ENCODE results near the gene MCM5.
"Not testable (repeated sequence)": the region's sequence is repeated elsewhere in the genome, so short reads cannot be mapped to it uniquely, and the experiment has no call there.

- not testable (repeated sequence) for TF ChIP-seq CTCF (conservative IDR thresholded peaks at IDR 0.05; ENCODE audit: low read depth, low read length); EZH2 (IDR thresholded peaks at IDR 0.05; ENCODE audit: low read length, unreplicated experiment)
Observed at GRCh38 chr22:35459976-35460375, 60.0 kb downstream of the MCM5 start.

Data from PC-3 (cell line).